T-helper 2 cell treated with Interferon-gamma antibody and Interleukin-4, amounts not matched to agents 100 ng/mL and 5 ng/mL, for 36 hours (primary cell): ENCODE data around the gene ARL3. TPM values are rescaled to one million over a fixed set of nuclear protein-coding genes. Genes with fewer than 3 reads are reported as not detected.
"Not testable (repeated sequence)": the region's sequence is repeated elsewhere in the genome, so short reads cannot be mapped to it uniquely, and the experiment has no call there.

Source experiments
- intact Hi-C: fragments of 100-400 bp; cut with micrococcal nuclease; formaldehyde crosslinking; loops from one replicate; pipeline ENCODE4 v1.15.1; 2023
- total RNA-seq: library from RNA; stranded (reverse); gene quantifications from 2 replicates; pipeline ENCODE4 v1.2.3, GENCODE V29; 2022

The ARL3 gene
- total RNA-seq, 1 donor from 2014 or later: 4.7 TPM

- intact Hi-C loops: loop anchor here (1.0 to 2.0 kb wide), 2 partner anchors 28 to 38 kb away; no protein-coding TSS in a partner anchor
Measured at GRCh38 chr10:102674566-102674965, 39.6 kb downstream of the ARL3 start.

GRCh38 chr10:102673819-102674511 is 40.2 kb downstream of the ARL3 start:
- intact Hi-C loops: loop anchor here (1.0 to 2.0 kb wide), 2 partner anchors 28 to 39 kb away; no protein-coding TSS in a partner anchor

GRCh38 chr10:102673236-102673818 is 40.9 kb downstream of the ARL3 start:
- intact Hi-C loops: no loop called here

- intact Hi-C loops: no loop called here
Measured at GRCh38 chr10:102670871-102671434, 43.2 kb downstream of the ARL3 start.

- intact Hi-C loops: no loop called here
Measured at GRCh38 chr10:102670065-102670670, 44.0 kb downstream of the ARL3 start.

GRCh38 chr10:102669206-102670064 is 44.8 kb downstream of the ARL3 start:
- intact Hi-C loops: no loop called here

GRCh38 chr10:102668326-102669107 is 45.7 kb downstream of the ARL3 start:
- intact Hi-C loops: no loop called here

GRCh38 chr10:102667411-102667810 is 46.8 kb downstream of the ARL3 start:
- intact Hi-C loops: not testable (repeated sequence)

- intact Hi-C loops: no loop called here
Measured at GRCh38 chr10:102665904-102666509, 48.2 kb downstream of the ARL3 start.

GRCh38 chr10:102661658-102662028 is 52.6 kb downstream of the ARL3 start:
- intact Hi-C loops: loop anchor here (1.0 kb wide), 1 partner anchor 15 kb away; no protein-coding TSS in a partner anchor

- intact Hi-C loops: loop anchor here (1.0 kb wide), 1 partner anchor 15 kb away; no protein-coding TSS in a partner anchor
Measured at GRCh38 chr10:102660888-102661657, 53.1 kb downstream of the ARL3 start.

GRCh38 chr10:102658802-102659201 is 55.4 kb downstream of the ARL3 start:
- intact Hi-C loops: no loop called here

GRCh38 chr10:102657984-102658724 is 56.0 kb downstream of the ARL3 start:
- intact Hi-C loops: no loop called here

- intact Hi-C loops: no loop called here
Measured at GRCh38 chr10:102657451-102657850, 56.7 kb downstream of the ARL3 start.

GRCh38 chr10:102656791-102657371 is 57.3 kb downstream of the ARL3 start:
- intact Hi-C loops: no loop called here

- intact Hi-C loops: no loop called here
Measured at GRCh38 chr10:102656026-102656425, 58.2 kb downstream of the ARL3 start.

GRCh38 chr10:102654969-102655368 is 59.2 kb downstream of the ARL3 start:
- intact Hi-C loops: no loop called here

GRCh38 chr10:102654566-102654965 is 59.6 kb downstream of the ARL3 start:
- intact Hi-C loops: no loop called here
